ENCODE measurements around the gene AIPL1. TPM values are rescaled to one million over a fixed set of nuclear protein-coding genes. Genes with fewer than 3 reads are reported as not detected.

Gene AIPL1
- total RNA-seq, 2 donors from 2014 or later: not detected

DNA sequence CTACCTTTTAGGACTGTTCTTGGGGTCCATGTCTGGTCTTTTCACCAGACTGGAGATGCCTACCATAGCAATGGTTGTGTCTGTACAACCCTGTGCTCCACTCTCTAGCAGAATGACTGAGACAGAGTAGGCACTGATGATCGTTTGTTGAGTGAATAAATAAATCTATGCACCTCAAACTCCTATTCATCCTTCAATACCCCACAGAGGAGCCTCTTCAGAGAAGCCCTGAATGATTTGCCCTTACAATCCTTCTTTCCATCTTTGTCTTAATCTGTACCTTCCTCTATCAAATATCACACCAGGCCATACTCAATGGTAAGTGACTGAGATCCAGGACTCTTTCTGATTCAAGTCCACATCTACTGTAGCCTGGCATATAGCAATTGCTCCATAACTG, 32.6 kb upstream of the AIPL1 start:
- H3K27ac ChIP-seq: no peak overlapping the region
- H3K4me3 ChIP-seq: no peak overlapping the region
- H3K9me3 ChIP-seq: no peaks in the 10 kb centered on the region
- DNase-seq (ENCODE audit: low spot score) (no peak), ATAC-seq (ENCODE audit: insufficient number of reproducible peaks, low FRiP score, low read depth) (no peak)
- TF ChIP-seq, protein P1, sequence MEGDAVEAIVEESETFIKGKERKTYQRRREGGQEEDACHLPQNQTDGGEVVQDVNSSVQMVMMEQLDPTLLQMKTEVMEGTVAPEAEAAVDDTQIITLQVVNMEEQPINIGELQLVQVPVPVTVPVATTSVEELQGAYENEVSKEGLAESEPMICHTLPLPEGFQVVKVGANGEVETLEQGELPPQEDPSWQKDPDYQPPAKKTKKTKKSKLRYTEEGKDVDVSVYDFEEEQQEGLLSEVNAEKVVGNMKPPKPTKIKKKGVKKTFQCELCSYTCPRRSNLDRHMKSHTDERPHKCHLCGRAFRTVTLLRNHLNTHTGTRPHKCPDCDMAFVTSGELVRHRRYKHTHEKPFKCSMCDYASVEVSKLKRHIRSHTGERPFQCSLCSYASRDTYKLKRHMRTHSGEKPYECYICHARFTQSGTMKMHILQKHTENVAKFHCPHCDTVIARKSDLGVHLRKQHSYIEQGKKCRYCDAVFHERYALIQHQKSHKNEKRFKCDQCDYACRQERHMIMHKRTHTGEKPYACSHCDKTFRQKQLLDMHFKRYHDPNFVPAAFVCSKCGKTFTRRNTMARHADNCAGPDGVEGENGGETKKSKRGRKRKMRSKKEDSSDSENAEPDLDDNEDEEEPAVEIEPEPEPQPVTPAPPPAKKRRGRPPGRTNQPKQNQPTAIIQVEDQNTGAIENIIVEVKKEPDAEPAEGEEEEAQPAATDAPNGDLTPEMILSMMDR (IDR thresholded peaks at IDR 0.05): no peak
- H3K4me1 ChIP-seq (ENCODE audit: control insufficient read depth in 1 of 2, low read depth in 2 of 2): no peaks in the 10 kb centered on the region
- no peaks in the 10 kb centered on the region for H3K27me3 ChIP-seq (replicated peaks; ENCODE audit: insufficient read depth)
- no peaks in the 10 kb centered on the region for H3K36me3 ChIP-seq

DNA sequence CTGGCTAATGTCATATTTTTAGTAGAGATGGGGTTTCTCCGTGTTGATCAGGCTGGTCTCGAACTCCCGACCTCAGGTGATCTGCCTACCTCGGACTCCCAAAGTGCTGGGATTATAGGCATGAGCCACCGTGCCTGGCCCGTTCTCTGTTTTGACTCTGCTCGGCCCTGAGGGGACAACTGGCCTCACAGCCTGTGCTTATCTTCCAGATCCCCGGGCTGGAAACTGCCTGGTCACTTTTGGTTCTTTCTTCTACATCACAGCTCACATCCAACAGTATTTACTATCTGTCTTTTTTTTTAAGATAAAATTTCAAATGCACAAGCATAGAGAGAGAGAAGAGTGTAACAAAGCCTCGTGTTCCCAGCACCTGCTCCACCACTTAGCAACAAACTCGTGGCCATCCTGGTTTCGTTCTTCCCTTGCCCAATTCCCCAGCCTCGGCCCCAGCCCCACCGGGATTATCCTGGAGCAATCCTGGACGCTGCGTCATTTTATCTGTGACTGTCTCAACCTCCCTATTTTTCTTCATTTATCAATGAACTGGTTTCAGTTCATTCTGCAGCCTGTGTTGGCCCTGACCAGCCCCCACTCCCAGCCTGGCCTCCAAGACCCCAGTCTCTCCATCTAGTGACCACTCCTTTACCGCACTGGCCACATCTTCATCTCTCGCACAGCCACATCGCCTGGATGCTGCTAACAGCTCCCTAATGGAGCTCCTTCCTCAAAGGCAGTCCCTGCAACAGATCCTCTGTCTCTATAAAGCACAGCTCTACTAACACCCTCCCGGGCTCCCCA, 30.5 kb upstream of the AIPL1 start:
- H3K27me3 ChIP-seq (replicated peaks; ENCODE audit: insufficient read depth): no peaks in the 10 kb centered on the region
- DNase-seq (ENCODE audit: low spot score): no peak
- no peaks in the 10 kb centered on the region for H3K9me3 ChIP-seq

DNA sequence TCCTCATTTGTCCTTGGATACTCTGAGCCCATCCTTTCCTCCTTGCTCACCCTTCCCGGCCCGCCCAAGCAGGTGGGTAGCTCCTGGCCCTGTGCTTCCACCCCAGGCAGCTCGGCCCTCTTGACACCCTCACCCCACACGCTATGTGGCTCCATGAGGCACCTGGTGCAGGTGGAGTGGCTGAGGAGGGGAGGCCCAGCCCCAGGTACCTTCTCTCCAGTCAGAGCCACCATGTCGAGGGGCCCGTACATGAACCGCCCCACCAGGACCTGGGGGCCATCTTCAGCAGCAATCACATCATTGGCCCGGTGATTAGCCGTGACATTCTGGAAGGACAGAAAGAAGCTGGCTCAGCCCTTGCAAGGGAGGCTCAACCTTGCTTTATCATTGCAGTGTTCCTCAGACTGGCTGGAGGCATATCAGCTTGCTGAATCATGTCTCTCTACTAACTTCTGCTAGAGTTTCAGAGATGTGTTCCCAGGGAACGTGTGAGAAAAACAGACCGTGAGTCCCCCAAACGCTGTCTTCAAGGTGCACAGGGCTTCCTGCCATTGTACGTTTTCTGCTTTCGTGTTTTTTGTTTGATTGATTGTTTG, 29.6 kb upstream of the AIPL1 start:
- ATAC-seq (ENCODE audit: insufficient number of reproducible peaks, low FRiP score, low read depth) (no peak), DNase-seq (ENCODE audit: low spot score) (no peak)
- H3K27me3 ChIP-seq (replicated peaks; ENCODE audit: insufficient read depth): no peaks in the 10 kb centered on the region
- no peaks in the 10 kb centered on the region for H3K4me1 ChIP-seq (ENCODE audit: control insufficient read depth in 1 of 2, low read depth in 2 of 2)
- no peak overlapping the region for H3K4me3 ChIP-seq
- no peak overlapping the region for H3K27ac ChIP-seq
- no peaks in the 10 kb centered on the region for H3K36me3 ChIP-seq
- TF ChIP-seq, protein P1 (IDR thresholded peaks at IDR 0.05): no peak
- H3K9me3 ChIP-seq: no peaks in the 10 kb centered on the region

More for the DNA sequence above, 30.5 kb upstream of the AIPL1 start:
- Histone ChIP-seq H3K4me3 (no peak overlapping the region), H3K36me3 (no peaks in the 10 kb centered on the region), H3K4me1 (ENCODE audit: control insufficient read depth in 1 of 2, low read depth in 2 of 2) (no peaks in the 10 kb centered on the region), H3K27ac (no peak overlapping the region)
- no peak for ATAC-seq (ENCODE audit: insufficient number of reproducible peaks, low FRiP score, low read depth)
- TF ChIP-seq, protein P1 (IDR thresholded peaks at IDR 0.05): no peak

DNA sequence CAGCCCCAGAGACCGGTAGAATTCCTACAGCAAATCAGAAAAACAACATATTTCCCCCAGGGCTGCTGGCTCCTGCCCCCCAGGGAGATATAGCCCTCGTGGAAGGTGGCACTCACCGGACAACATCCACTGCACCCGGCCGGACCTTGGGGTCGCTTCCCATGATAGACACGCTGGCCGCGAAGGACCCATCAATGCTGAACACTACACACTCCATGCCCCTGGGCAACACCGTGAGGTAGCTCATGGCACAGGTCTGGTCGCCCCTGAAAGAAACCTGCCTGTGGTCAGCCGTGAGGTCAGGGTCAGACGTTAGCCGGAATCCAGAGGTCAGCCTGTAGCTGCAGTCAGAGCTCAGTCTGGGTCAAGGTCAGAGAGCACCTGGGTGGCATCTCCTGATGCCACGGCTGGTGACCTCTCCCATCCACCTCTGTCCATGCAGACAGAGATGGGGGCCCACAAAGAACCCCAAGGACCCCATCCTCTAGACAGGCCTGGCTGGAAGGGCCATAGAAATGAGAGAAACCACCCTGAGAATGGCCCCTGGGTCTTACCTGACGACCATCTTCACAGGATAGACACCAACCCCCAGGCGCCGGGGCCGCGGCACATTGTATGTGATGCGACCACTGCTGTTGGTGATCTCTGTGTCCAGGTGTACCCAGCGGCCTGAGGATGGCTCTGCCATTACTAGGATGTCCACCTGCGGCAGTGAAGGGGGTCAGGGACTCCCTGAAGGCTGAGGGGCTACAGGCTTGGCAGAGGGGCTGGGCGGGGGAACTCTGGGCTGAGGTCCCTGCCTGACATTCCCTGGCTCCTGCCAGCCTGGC, 28.9 kb upstream of the AIPL1 start:
- Histone ChIP-seq H3K27ac (no peak overlapping the region), H3K9me3 (no peaks in the 10 kb centered on the region), H3K36me3 (no peaks in the 10 kb centered on the region), H3K4me1 (ENCODE audit: control insufficient read depth in 1 of 2, low read depth in 2 of 2) (no peaks in the 10 kb centered on the region), H3K27me3 (replicated peaks; ENCODE audit: insufficient read depth) (no peaks in the 10 kb centered on the region), H3K4me3 (no peak overlapping the region)
- ATAC-seq (ENCODE audit: insufficient number of reproducible peaks, low FRiP score, low read depth): no peak
- no peak for DNase-seq (ENCODE audit: low spot score)
- TF ChIP-seq, protein P1 (IDR thresholded peaks at IDR 0.05): no peak

DNA sequence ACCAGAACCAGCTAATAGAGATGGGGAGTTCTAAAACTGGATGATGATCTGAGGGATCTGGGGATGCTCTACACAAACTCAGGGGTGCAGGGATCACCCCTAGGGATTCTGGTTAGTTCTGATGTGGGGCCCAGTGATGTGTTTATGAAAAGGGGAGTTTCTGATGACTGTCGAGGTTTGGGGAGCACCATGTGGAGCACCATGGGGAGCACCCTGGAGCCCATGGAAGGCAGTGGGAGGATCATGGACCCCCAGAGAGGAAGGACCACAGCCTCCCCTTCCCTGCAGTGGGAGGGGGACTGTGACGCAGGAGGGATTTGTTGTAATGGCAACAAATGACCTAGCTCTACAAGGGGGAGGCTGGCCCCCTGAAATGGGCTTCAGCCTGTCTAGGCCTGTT, 27.8 kb upstream of the AIPL1 start:
- no peak for DNase-seq (ENCODE audit: low spot score)
- ATAC-seq (ENCODE audit: insufficient number of reproducible peaks, low FRiP score, low read depth): no peak
- H3K27ac ChIP-seq: no peak overlapping the region
- no peaks in the 10 kb centered on the region for H3K27me3 ChIP-seq (replicated peaks; ENCODE audit: insufficient read depth)
- H3K4me1 ChIP-seq (ENCODE audit: control insufficient read depth in 1 of 2, low read depth in 2 of 2): no peaks in the 10 kb centered on the region
- TF ChIP-seq, protein P1 (IDR thresholded peaks at IDR 0.05): no peak
- H3K36me3 ChIP-seq: no peaks in the 10 kb centered on the region
- no peak overlapping the region for H3K4me3 ChIP-seq
- no peaks in the 10 kb centered on the region for H3K9me3 ChIP-seq

All from thoracic aorta (tissue), 2 donors.